AG10803 (cell line): Measurements from ENCODE around the gene A1CF.

Experiments used
- DNase-seq: peaks from one replicate; pipeline ENCODE4 v3.0.0; 2010; ENCODE audit warnings: low read depth
- H3K4me3 ChIP-seq: 2 replicates; pipeline ENCODE4 v1.5.1; 2011; ENCODE audit warnings: mild to moderate bottlenecking, low read length, control low read depth
- TF ChIP-seq, protein P1 (sequence below): conservative IDR thresholded peaks from 2 replicates; pipeline ENCODE4 v1.5.1; 2011; ENCODE audit warnings: mild to moderate bottlenecking, low read length, control low read depth, inconsistent platforms

The A1CF gene

GRCh38 chr10:50850578-50851230, 34.7 kb downstream of the A1CF start:
- DNase-seq = peak; percentile 8
- H3K4me3 ChIP-seq = no peak overlapping the region
- TF ChIP-seq, protein P1, sequence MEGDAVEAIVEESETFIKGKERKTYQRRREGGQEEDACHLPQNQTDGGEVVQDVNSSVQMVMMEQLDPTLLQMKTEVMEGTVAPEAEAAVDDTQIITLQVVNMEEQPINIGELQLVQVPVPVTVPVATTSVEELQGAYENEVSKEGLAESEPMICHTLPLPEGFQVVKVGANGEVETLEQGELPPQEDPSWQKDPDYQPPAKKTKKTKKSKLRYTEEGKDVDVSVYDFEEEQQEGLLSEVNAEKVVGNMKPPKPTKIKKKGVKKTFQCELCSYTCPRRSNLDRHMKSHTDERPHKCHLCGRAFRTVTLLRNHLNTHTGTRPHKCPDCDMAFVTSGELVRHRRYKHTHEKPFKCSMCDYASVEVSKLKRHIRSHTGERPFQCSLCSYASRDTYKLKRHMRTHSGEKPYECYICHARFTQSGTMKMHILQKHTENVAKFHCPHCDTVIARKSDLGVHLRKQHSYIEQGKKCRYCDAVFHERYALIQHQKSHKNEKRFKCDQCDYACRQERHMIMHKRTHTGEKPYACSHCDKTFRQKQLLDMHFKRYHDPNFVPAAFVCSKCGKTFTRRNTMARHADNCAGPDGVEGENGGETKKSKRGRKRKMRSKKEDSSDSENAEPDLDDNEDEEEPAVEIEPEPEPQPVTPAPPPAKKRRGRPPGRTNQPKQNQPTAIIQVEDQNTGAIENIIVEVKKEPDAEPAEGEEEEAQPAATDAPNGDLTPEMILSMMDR = no peak

- DNase-seq = no peak
- H3K4me3 ChIP-seq = no peak overlapping the region
- TF ChIP-seq, protein P1 = no peak
These were observed 38.7 kb downstream of the A1CF start for GRCh38 chr10:50846753-50847152.

DNA sequence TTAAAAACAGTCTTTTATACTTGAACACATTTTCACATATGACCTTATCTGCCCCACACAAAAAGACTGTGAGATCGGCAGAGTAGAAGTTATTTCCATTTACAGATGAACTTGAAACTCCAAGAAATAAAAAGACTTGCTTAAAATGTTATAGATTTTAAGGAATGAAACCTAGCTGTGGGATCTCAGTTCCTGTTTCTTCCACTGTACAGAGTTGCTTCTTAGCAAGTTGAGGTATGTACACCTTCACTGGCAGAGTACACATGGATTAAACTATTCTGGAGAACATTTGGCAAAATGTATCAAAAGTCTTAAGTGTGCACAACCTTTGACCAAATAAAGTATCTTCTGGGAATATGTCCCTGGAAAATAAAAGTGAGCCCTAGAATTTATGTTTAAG, 48.3 kb downstream of the A1CF start:
- H3K4me3 ChIP-seq = no peak overlapping the region
- TF ChIP-seq, protein P1 = no peak
- DNase-seq = no peak

GRCh38 chr10:50832171-50832751, 53.2 kb downstream of the A1CF start:
- DNase-seq = no peak
- TF ChIP-seq, protein P1 = no peak
- H3K4me3 ChIP-seq = no peak overlapping the region

DNA sequence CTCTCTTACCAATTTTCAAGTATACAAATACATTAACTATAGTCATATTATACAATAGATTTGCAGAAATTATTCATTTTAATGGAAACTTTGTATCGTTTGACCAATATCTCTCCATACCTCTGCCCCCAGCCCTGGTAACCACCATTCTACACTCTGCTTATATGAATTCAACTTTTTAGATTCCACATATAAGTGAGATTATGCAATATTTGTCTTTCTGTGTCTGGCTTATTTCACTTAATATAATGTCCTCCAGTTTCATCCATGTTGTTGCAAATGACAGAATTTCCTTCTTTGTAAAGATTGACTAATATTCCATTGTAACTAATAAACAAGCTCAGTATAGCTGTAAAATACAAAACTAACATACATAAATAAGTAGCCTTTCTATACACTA, 55.4 kb downstream of the A1CF start:
- H3K4me3 ChIP-seq = no peak overlapping the region
- DNase-seq = no peak
- TF ChIP-seq, protein P1 = no peak

- H3K4me3 ChIP-seq = no peak overlapping the region
- no peak for DNase-seq
- TF ChIP-seq, protein P1 = no peak
These were observed 60.6 kb downstream of the A1CF start for GRCh38 chr10:50824782-50825181.

GRCh38 chr10:50823789-50824188, 61.6 kb downstream of the A1CF start:
- no peak for DNase-seq

More at GRCh38 chr10:50823789-50824188, 61.6 kb downstream of the A1CF start:
- H3K4me3 ChIP-seq = no peak overlapping the region
- TF ChIP-seq, protein P1 = no peak
